H1 (cell line): ENCODE results near the gene TPD52L1.

Experiments used
- BACH1 ChIP-seq: IDR thresholded peaks from 2 replicates; pipeline ENCODE4 v1.6.1; 2012; ENCODE audit warnings: low read length, improper control_type of control experiment
- EZH2 ChIP-seq: fragments of 200-600 bp; sonication (generic); IDR thresholded peaks from 2 replicates; pipeline ENCODE4 v1.7.1; 2012; ENCODE audit warnings: low read depth, mild to moderate bottlenecking, moderate library complexity, low read length, inconsistent platforms; ENCODE audit not compliant: severe bottlenecking
- RAD21 ChIP-seq, 2 experiments: IDR thresholded peaks in 1 of 2; conservative IDR thresholded peaks in 1 of 2; 2 replicates each; pipeline ENCODE4 v1.6.1; 2011; ENCODE audit warnings: low read depth in 2 of 2, low read length in 2 of 2, improper control_type of control experiment in 1 of 2, inconsistent platforms in 1 of 2, mild to moderate bottlenecking in 1 of 2, moderate library complexity in 1 of 2
- RBBP5 ChIP-seq: IDR thresholded peaks from 2 replicates; pipeline ENCODE4 v1.7.1; 2012; ENCODE audit warnings: low read depth, mild to moderate bottlenecking, inconsistent platforms, low read length, moderate library complexity, borderline replicate concordance
- TAF1 ChIP-seq: IDR thresholded peaks from 2 replicates; pipeline ENCODE4 v1.6.1; 2011; ENCODE audit warnings: mild to moderate bottlenecking, low read depth, low read length
- TF ChIP-seq, protein P1 (sequence below), 3 experiments: IDR thresholded peaks; 1 replicate in 2 of 3; 2 replicates in 1 of 3; pipeline versions ENCODE4 v1.5.1 to v1.6.1; 2011; ENCODE audit warnings: low read length in 3 of 3, mild to moderate bottlenecking in 3 of 3, inconsistent platforms in 2 of 3, low read depth in 1 of 3, moderate library complexity in 1 of 3; ENCODE audit not compliant: insufficient read depth in 1 of 3; ENCODE audit errors: control extremely low read depth in 1 of 3

DNA sequence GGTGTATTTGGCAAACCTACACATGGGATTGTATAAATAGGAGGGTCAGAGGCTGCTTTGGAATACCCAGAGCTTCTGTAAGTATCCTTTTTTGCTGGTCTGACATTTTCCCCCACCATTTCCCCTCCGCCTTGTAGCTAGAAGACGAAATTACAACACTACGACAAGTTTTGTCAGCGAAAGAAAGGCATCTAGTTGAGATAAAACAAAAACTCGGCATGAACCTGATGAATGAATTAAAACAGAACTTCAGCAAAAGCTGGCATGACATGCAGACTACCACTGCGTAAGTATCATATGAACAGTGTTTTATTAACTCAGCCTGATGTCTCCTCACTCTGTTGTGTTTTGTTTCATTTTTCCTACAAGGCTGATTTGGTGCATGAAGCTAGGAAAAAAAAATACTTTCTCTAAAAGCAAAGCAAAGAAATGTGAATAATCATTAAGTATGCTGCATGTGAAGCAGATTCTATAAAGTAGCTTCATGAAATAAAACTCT is 75.5 kb downstream of the TPD52L1 start:
- TF ChIP-seq, protein P1, sequence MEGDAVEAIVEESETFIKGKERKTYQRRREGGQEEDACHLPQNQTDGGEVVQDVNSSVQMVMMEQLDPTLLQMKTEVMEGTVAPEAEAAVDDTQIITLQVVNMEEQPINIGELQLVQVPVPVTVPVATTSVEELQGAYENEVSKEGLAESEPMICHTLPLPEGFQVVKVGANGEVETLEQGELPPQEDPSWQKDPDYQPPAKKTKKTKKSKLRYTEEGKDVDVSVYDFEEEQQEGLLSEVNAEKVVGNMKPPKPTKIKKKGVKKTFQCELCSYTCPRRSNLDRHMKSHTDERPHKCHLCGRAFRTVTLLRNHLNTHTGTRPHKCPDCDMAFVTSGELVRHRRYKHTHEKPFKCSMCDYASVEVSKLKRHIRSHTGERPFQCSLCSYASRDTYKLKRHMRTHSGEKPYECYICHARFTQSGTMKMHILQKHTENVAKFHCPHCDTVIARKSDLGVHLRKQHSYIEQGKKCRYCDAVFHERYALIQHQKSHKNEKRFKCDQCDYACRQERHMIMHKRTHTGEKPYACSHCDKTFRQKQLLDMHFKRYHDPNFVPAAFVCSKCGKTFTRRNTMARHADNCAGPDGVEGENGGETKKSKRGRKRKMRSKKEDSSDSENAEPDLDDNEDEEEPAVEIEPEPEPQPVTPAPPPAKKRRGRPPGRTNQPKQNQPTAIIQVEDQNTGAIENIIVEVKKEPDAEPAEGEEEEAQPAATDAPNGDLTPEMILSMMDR (IDR thresholded peaks at IDR 0.05; ENCODE audit: control extremely low read depth in 1 of 3, insufficient read depth in 1 of 3, low read depth in 1 of 3, low read length in 3 of 3) = no peak
- TF ChIP-seq RBBP5 (no peak), EZH2 (no peak), RAD21 (IDR thresholded peaks at IDR 0.05 in 1 of 2, conservative IDR thresholded peaks at IDR 0.05 in 1 of 2; ENCODE audit: low read depth in 2 of 2, low read length in 2 of 2) (no peak), TAF1 (no peak), BACH1 (no peak)
